ENCODE results near the gene GRK1.

Gene GRK1

DNA sequence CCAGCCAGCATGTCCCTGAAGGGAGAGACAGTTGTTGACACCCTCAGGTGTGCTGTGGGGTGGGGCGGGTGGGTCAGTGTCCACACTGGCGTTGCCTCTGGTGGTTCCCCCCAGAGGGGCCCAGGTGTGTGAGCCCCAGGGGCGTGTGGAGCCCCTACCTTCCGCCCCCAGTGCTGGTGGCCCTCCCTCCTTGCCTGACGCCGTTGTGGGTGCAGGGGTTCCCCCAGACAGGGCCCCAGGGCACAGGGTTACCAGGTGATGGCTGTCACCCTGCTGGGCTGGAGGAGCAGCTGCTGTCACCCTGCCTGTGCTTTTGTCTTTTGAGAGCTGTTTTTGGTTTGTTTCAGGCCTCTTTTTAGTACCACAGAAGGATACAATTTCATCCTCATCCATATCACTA is 36.2 kb upstream of the GRK1 start:
- TF ChIP-seq CTCF (IDR thresholded peaks at IDR 0.05), result no peak

- TF ChIP-seq CTCF (IDR thresholded peaks at IDR 0.05), result no peak
Observed at GRCh38 chr13:113631341-113632095, 35.5 kb upstream of the GRK1 start.

DNA sequence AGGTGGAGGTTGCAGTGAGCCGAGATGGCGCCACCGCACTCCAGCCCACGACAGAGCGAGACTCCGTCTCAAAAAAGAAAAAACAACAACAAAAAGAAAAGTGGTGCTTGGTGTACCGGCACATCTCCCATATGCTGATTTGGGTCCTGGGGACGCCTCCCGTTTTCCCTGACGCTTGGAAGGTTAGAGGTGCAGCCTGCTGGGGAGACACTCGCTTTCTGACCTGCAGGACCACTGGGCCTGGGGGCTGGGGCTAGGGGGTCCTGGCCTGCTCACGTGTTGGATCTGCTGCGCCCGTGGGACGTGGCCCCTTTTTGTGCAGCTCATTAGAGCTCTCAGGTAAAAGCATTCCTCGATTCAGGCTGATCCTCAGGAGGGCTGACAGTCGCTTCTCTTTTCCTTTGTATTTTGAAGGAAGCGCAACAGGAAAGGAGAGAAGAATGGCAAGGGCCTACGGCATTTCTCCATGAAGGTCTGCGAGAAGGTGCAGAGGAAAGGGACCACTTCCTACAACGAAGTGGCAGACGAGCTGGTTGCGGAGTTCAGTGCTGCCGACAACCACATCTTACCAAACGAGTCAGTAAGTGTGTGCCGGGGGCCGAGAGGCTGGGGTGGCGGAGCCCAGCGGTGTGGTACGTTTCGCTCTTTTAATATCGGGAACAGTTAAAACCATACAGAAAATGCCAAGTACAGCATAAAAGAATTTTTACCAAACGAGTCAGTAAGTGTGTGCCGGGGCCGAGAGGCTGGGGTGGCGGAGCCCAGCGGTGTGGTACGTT is 34.1 kb upstream of the GRK1 start:
- TF ChIP-seq CTCF (IDR thresholded peaks at IDR 0.05), result no peak

- TF ChIP-seq CTCF (IDR thresholded peaks at IDR 0.05), result no peak
Observed at GRCh38 chr13:113633485-113633873, 33.5 kb upstream of the GRK1 start.

- TF ChIP-seq CTCF (IDR thresholded peaks at IDR 0.05), result no peak
Observed at GRCh38 chr13:113634279-113635047, 32.6 kb upstream of the GRK1 start.

GRCh38 chr13:113635048-113635420 is 32.0 kb upstream of the GRK1 start:
- no peak for TF ChIP-seq CTCF (IDR thresholded peaks at IDR 0.05)

GRCh38 chr13:113635709-113636108 is 31.3 kb upstream of the GRK1 start:
- no peak for TF ChIP-seq CTCF (IDR thresholded peaks at IDR 0.05)
